Endothelial cell of umbilical vein (primary cell): Measurements from ENCODE around the gene PLA2G4F. TPM values are rescaled to one million over a fixed set of nuclear protein-coding genes. Genes with fewer than 3 reads are reported as not detected.

Experiments
- BruUV-seq: library from RNA; stranded (reverse); fragments of 400-500 nt; replicated peaks from 2 replicates; lab custom pipeline; 2021; lab: Mats Ljungman, UMichigan
- CTCF ChIA-PET: fragments of 300-600, 350-600 bp; sonication (Branson Sonifier 250); formaldehyde crosslinking; loops from one replicate; lab custom pipeline; 2021; ENCODE audit warnings: antibody characterized with exemption, inconsistent platforms; lab: Charles Lee
- POLR2A ChIA-PET: fragments of 300-600, 350-600 bp; sonication (Branson Sonifier 250); formaldehyde crosslinking; loops from one replicate; lab custom pipeline; 2021; ENCODE audit warnings: antibody characterized with exemption, inconsistent platforms; lab: Charles Lee
- DNase-seq: peaks from one replicate; pipeline ENCODE4 v3.0.0-alpha.2; 2011; ENCODE audit warnings: low read depth, low spot score
- FAIRE-seq: peaks from 2 replicates; lab custom pipeline; 2011; peaks lifted over from hg19 to GRCh38; lab: Jason Lieb, UNC
- H2AFZ ChIP-seq: 2 replicates; pipeline ENCODE4 v1.6.0; 2012; ENCODE audit warnings: low read depth, low read length, control low read depth, inconsistent platforms
- H3K27ac ChIP-seq: 2 replicates; pipeline ENCODE4 v1.5.1; 2011; ENCODE audit warnings: low read depth, mild to moderate bottlenecking, control low read depth, low read length, moderate library complexity; ENCODE audit not compliant: insufficient read depth
- H3K27me3 ChIP-seq, 2 experiments: 2 replicates each; pipeline versions ENCODE4 v1.6.0 to v1.6.1; 2011; ENCODE audit warnings: low read length in 2 of 2, mixed read lengths in 1 of 2; ENCODE audit not compliant: control insufficient read depth in 2 of 2, insufficient read depth in 2 of 2
- H3K36me3 ChIP-seq, 2 experiments: 2 replicates in 1 of 2; 3 replicates in 1 of 2; pipeline ENCODE4 v1.5.1; 2011; ENCODE audit warnings: low read length in 2 of 2, mild to moderate bottlenecking in 1 of 2, moderate library complexity in 1 of 2; ENCODE audit not compliant: control insufficient read depth in 2 of 2, insufficient read depth in 2 of 2; ENCODE audit errors: extremely low read depth in 1 of 2
- H3K4me1 ChIP-seq: 3 replicates; pipeline ENCODE4 v1.5.1; 2011; ENCODE audit warnings: mild to moderate bottlenecking, low read length; ENCODE audit not compliant: control insufficient read depth, insufficient read depth; ENCODE audit errors: extremely low read depth
- H3K4me2 ChIP-seq: 2 replicates; pipeline ENCODE4 v1.6.1; 2011; ENCODE audit warnings: low read length, control low read depth, mixed read lengths; ENCODE audit not compliant: insufficient read depth
- H3K4me3 ChIP-seq, 3 experiments: fragments of 200-600 bp in 1 of 3; sonication (generic), shearing (Covaris generic) in 1 of 3; replicated peaks in 1 of 3; 2 replicates each; pipeline ENCODE4 v1.5.1; 2011 to 2016; ENCODE audit warnings: control low read depth in 3 of 3, low read length in 3 of 3, mild to moderate bottlenecking in 2 of 3, inconsistent platforms in 1 of 3, low read depth in 1 of 3, moderate library complexity in 1 of 3; ENCODE audit not compliant: insufficient read depth in 1 of 3
- H3K79me2 ChIP-seq: 2 replicates; pipeline ENCODE4 v1.6.0; 2012; ENCODE audit warnings: low read length, inconsistent platforms; ENCODE audit not compliant: control insufficient read depth, insufficient read depth
- H3K9ac ChIP-seq: replicated peaks from 2 replicates; pipeline ENCODE3; 2011; ENCODE audit warnings: low read length, control low read depth; ENCODE audit not compliant: insufficient read depth; ENCODE audit errors: extremely low read depth
- H3K9me1 ChIP-seq: replicated peaks from 3 replicates; pipeline ENCODE4 v1.6.0; 2011; ENCODE audit warnings: mild to moderate bottlenecking, low read length; ENCODE audit not compliant: control insufficient read depth, insufficient read depth; ENCODE audit errors: extremely low read depth
- H3K9me3 ChIP-seq: replicated peaks from 2 replicates; pipeline ENCODE4 v1.5.1; 2012; ENCODE audit warnings: low read length, inconsistent platforms; ENCODE audit not compliant: control insufficient read depth, insufficient read depth
- H4K20me1 ChIP-seq: replicated peaks from 2 replicates; pipeline ENCODE3; 2011; ENCODE audit warnings: mild to moderate bottlenecking, low read length; ENCODE audit not compliant: control insufficient read depth, insufficient read depth; ENCODE audit errors: extremely low read depth
- CTCF ChIP-seq, 2 donors: IDR thresholded peaks; 1 replicate in 1 of 2; 2 replicates in 1 of 2; pipeline ENCODE4 v1.5.1; 2011; ENCODE audit warnings: low read length in 2 of 2, mild to moderate bottlenecking in 2 of 2, moderate library complexity in 2 of 2, control low read depth in 1 of 2, inconsistent platforms in 1 of 2, low read depth in 1 of 2; ENCODE audit not compliant: insufficient read depth in 1 of 2; ENCODE audit errors: extremely low read depth in 1 of 2
- FOS ChIP-seq: IDR thresholded peaks from 2 replicates; pipeline ENCODE4 v1.6.1; 2011; ENCODE audit warnings: mild to moderate bottlenecking, low read length, moderate library complexity, borderline replicate concordance; ENCODE audit not compliant: insufficient read depth
- GATA2 ChIP-seq: IDR thresholded peaks from 2 replicates; pipeline ENCODE4 v1.7.0; 2011; ENCODE audit warnings: low read depth, mild to moderate bottlenecking, moderate library complexity, mixed read lengths, low read length; ENCODE audit not compliant: insufficient read length, insufficient read depth
- MAX ChIP-seq: IDR thresholded peaks from 2 replicates; pipeline ENCODE4 v1.6.1; 2011; ENCODE audit not compliant: insufficient read depth, insufficient read length
- MYC ChIP-seq: IDR thresholded peaks from one replicate; pipeline ENCODE4 v1.6.1; 2011; ENCODE audit warnings: mild to moderate bottlenecking, low read depth, low read length
- dilution Hi-C: fragments of 300-500 bp; cut with MboI; formaldehyde crosslinking; loops from one replicate; pipeline ENCODE4 v1.15.0; 2019; ENCODE audit warnings: low sequenced_read_pairs; ENCODE audit not compliant: extremely low pct_ligation_motif_present
- intact Hi-C: fragments of 100-400 bp; cut with micrococcal nuclease; formaldehyde crosslinking; loops from one replicate; pipeline ENCODE4 v1.10.0; 2022
- polyA plus RNA-seq, 4 experiments: library from polyadenylated mRNA; depleted of rRNA in 3 of 4; stranded (reverse) in 3 of 4; unstranded in 1 of 4; fragments of >200 nt; gene quantifications; 2 replicates each; pipeline versions ENCODE4 v1.2.1 to v1.2.3, GENCODE V29; 2011 to 2012; ENCODE audit warnings: missing spikeins in 1 of 4
- total RNA-seq: library from RNA; stranded (reverse); gene quantifications from 2 replicates; pipeline ENCODE4 v1.2.3, GENCODE V29; 2021

PLA2G4F gene
- total and polyA plus RNA-seq, 2 donors (not counting 3 experiments of a cell fraction or from before 2014, with no cell fraction given), result not detected

GRCh38 chr15:42151141-42151561 lies 5.3 kb downstream of the PLA2G4F start:
- Histone ChIP-seq H2AFZ (no peak overlapping the region), H3K9me1 (no peaks in the 10 kb centered on the region), H3K9ac (no peak overlapping the region), H3K79me2 (no peaks in the 10 kb centered on the region), H4K20me1 (no peaks in the 10 kb centered on the region), H3K4me2 (no peak overlapping the region), H3K27me3 (no peaks in the 10 kb centered on the region), H3K27ac (no peak overlapping the region), H3K4me1 (no peaks in the 10 kb centered on the region), H3K36me3 (no peaks in the 10 kb centered on the region), H3K9me3 (no peaks in the 10 kb centered on the region), H3K4me3 (no peak overlapping the region)
- intact Hi-C loops, result no loop called here
- DNase-seq, result no peak
- ChIA-PET POLR2A (no interaction called here), CTCF (no interaction called here)
- TF ChIP-seq FOS (no peak), MYC (no peak), MAX (no peak), GATA2 (no peak), CTCF (IDR thresholded peaks at IDR 0.05; ENCODE audit: extremely low read depth in 1 of 2, insufficient read depth in 1 of 2, low read depth in 1 of 2, low read length in 2 of 2) (no peak)
- no peak for FAIRE-seq
- dilution Hi-C loops, result no loop called here
- BruUV-seq, result no TSS peak
